ENCODE measurements around the gene CHRNA10.

CHRNA10 gene

GRCh38 chr11:3642071-3642951 lies 28.9 kb downstream of the CHRNA10 start:
- H3K4me3 ChIP-seq (ENCODE audit: control insufficient read depth, low read depth, low read length), result peak overlapping the region; percentile 48
- TF ChIP-seq CTCF (IDR thresholded peaks at IDR 0.05; ENCODE audit: control insufficient read depth, insufficient read depth, low read depth, low read length, missing control alignments), result no peak
- DNase-seq (ENCODE audit: low read depth), result no peak

- no peak for DNase-seq (ENCODE audit: low read depth)
- TF ChIP-seq CTCF (IDR thresholded peaks at IDR 0.05; ENCODE audit: control insufficient read depth, insufficient read depth, low read depth, low read length, missing control alignments), result no peak
- H3K4me3 ChIP-seq (ENCODE audit: control insufficient read depth, low read depth, low read length), result peak within 1 kb of the TSS; percentile 48
Measured at GRCh38 chr11:3641701-3642070, 29.5 kb downstream of the CHRNA10 start, which contains the start of gene ART5. ART5 (minus strand) TSS chr11:3641992; CDS start chr11:3641862, 130 bp downstream.

- no peak overlapping the region for H3K4me3 ChIP-seq (ENCODE audit: control insufficient read depth, low read depth, low read length)
- TF ChIP-seq CTCF (IDR thresholded peaks at IDR 0.05; ENCODE audit: control insufficient read depth, insufficient read depth, low read depth, low read length, missing control alignments), result no peak
- DNase-seq (ENCODE audit: low read depth), result no peak
Measured at GRCh38 chr11:3641191-3641590, 30.0 kb downstream of the CHRNA10 start.

GRCh38 chr11:3639841-3640240 lies 31.3 kb downstream of the CHRNA10 start:
- DNase-seq (ENCODE audit: low read depth), result no peak
- H3K4me3 ChIP-seq (ENCODE audit: control insufficient read depth, low read depth, low read length), result no peak overlapping the region
- TF ChIP-seq CTCF (IDR thresholded peaks at IDR 0.05; ENCODE audit: control insufficient read depth, insufficient read depth, low read depth, low read length, missing control alignments), result no peak

- H3K4me3 ChIP-seq (ENCODE audit: control insufficient read depth, low read depth, low read length), result no peak overlapping the region
- DNase-seq (ENCODE audit: low read depth), result no peak
- no peak for TF ChIP-seq CTCF (IDR thresholded peaks at IDR 0.05; ENCODE audit: control insufficient read depth, insufficient read depth, low read depth, low read length, missing control alignments)
Measured at GRCh38 chr11:3638513-3638912, 32.7 kb downstream of the CHRNA10 start.

- no peak overlapping the region for H3K4me3 ChIP-seq (ENCODE audit: control insufficient read depth, low read depth, low read length)
- TF ChIP-seq CTCF (IDR thresholded peaks at IDR 0.05; ENCODE audit: control insufficient read depth, insufficient read depth, low read depth, low read length, missing control alignments), result no peak
- DNase-seq (ENCODE audit: low read depth), result no peak
Measured at GRCh38 chr11:3637201-3637600, 34.0 kb downstream of the CHRNA10 start.
